GM18858 (cell line): ENCODE data around the gene DOK5.

Experiments used
- ATAC-seq: cut with Tn5 transposase; IDR thresholded peaks from one replicate; pipeline ENCODE4 v1.9.1; 2021; ENCODE audit not compliant: unreplicated experiment

The DOK5 gene

DNA sequence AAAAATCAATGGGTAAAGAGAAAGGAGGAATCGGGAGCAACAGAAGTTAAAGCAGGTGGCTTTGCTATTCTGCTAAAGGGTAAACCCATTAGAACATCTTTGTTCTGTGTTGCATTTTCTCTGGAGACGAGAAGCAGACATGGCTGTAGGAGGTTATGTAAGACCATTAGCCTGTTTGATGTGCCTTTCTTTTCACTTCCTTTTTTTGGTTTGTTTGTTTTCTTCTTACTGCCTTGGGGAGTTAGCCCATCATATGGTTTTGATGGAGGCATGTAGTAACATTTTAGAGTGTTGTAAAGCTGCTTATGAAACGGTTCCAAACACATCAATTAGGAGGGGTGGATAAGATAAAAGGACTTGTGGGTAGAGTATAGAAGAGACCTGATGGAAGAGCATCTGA lies 131.0 kb downstream of the DOK5 start:
- no peak for ATAC-seq

DNA sequence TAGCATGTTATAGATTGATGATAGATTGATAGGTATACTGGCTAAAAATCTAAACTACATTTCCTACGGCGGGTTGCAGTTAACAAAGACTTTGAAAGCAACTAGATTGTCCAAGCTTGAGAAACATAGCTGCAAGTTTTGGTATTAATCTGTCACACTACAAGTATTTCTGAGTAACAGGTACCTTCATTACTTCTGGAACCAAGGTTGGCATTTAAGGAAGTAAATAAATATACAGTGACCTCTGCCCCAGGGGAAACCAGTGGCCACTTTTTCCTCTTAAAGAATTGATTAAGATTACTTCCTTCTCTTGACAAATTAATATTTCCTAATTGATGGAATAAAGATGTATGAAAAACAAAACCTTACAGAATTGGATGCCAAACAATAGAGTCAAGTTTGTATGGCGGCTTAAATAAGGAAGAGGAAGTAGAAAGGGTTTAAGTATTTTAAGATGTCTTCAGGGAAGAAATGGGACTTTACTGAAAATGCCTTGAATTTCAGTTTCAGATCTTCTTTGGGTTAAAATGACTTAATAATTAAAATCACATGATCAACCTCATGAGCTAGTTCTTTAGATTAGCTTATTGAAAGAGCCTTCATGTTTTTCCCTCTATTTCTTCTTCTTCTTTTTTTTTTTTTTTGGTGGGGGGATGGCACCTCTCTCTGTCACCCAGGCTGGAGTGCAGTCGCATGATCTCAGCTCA lies 132.8 kb downstream of the DOK5 start:
- no peak for ATAC-seq

DNA sequence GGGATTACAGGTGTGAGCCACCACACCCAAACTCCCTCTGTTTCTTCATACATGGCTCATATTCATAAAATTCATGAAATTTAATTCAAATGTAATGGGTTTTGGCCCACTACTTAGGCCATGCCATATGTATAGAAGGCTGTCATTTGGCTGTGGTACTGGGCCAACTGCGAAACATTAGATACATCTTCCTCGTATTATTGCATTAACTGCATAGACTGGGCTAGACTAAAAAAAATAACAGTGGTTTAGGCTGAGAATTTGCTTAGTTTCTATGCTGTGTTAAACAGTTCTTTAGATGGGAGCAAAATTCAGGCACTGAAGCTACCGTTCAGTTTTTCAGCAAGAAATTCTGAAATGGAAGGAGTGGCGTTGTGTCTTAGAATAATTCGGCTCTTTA lies 133.6 kb downstream of the DOK5 start:
- no peak for ATAC-seq

DNA sequence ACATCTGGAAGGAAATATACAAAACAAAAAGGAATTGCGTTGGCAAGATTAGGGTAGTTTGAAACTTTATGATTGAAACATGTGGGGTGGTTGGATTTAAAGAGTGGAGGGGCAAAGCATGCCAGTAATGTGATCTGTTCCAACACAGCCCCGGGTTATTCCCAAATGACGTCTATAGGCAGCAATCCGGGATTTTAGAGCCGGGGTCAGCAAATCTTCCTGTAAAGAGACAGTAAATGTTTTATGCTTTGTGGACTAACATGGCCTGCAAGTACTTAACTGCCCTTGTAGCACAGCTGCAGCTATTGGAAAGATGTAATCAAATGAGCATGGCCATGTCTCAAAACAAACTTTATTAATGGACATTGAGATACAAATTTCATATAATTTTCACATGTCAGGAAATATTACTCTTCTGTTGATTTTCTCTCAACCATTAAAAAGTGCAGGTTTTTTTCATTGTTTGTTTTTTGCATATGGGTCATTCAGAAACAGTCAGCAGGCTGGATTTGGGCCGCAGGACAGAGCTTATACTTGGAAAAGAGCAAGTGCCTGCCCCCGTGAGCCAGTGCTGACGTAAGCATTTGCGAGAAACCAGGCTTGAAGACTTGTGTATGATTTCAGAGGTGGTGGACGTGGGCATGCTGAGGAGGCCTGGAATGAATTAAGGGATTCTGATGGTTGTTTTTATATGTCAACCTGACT lies 136.5 kb downstream of the DOK5 start:
- ATAC-seq = no peak

DNA sequence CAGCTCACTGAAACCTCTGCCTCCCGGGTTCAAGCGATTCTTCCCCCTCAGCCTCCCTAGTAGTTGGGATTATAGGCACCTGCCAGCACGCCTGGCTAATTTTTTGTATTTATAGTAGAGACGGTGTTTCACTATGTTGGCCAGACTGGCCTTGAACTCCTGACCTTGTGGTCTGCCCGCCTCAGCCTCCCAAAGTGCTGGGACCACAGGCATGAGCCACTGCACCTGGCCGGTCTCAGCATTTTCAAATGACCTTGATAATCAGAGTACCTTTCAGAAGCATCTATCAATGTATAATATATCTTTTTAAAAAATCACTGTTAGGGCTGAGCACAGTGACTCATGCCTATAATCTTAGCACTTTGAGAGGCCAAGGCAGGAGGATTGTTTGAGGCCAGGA lies 143.0 kb downstream of the DOK5 start:
- ATAC-seq = no peak

DNA sequence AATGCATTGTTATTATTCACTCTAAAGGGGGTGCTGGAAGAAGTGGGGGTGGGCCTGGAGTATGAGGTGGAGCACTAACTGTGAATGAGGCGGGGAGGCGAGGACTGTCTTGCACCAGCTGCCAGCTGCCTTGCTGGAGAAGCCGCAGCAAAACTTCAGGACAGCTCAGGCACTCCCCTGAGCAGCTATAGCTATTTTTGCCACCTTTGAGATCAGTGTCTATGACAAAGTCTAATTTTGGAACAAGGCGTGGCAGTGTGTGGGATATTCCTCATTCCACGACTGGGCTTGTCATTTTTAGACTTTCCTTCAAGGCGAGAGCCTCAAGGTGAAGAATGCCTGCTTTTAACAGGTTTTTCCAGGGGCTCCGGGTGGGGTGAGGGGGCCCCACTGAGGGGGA lies 143.8 kb downstream of the DOK5 start:
- no peak for ATAC-seq

DNA sequence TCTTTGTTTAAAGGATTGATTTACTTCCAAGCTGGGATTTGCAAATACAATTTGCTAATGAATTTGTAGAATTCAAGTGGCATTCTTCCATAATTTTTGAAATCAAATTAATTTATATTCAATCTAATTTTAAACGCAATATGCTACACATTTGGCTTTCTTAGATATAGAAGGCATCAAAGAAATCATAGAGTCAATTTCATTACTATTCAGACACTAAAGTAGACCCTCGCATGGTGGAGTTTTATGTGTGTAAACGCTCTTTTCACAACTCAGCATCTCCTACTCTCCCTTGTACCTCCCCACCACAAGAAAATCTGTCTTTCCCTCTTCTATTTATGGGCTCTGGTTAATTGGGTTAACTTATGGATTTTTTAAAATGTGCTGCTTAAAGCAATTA lies 144.3 kb downstream of the DOK5 start:
- ATAC-seq = no peak

DNA sequence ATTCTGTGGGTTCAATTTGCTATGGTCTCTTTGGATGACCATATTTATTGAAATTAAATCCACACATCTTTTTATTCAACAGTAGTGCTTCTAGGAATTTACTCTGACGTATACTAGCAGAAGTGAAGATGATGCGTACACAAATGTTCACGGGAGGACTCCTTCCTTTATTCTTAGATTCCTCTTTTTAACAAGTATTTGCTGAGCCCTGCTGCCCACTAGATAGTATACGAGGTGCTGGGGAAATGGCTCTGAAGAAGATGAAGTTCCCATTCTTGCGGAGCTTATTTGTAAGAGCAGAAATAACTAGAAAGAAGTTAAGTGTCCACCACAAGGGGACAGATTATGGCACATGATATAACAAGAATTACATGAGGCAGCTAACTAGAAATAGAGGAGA lies 145.2 kb downstream of the DOK5 start:
- ATAC-seq = no peak

DNA sequence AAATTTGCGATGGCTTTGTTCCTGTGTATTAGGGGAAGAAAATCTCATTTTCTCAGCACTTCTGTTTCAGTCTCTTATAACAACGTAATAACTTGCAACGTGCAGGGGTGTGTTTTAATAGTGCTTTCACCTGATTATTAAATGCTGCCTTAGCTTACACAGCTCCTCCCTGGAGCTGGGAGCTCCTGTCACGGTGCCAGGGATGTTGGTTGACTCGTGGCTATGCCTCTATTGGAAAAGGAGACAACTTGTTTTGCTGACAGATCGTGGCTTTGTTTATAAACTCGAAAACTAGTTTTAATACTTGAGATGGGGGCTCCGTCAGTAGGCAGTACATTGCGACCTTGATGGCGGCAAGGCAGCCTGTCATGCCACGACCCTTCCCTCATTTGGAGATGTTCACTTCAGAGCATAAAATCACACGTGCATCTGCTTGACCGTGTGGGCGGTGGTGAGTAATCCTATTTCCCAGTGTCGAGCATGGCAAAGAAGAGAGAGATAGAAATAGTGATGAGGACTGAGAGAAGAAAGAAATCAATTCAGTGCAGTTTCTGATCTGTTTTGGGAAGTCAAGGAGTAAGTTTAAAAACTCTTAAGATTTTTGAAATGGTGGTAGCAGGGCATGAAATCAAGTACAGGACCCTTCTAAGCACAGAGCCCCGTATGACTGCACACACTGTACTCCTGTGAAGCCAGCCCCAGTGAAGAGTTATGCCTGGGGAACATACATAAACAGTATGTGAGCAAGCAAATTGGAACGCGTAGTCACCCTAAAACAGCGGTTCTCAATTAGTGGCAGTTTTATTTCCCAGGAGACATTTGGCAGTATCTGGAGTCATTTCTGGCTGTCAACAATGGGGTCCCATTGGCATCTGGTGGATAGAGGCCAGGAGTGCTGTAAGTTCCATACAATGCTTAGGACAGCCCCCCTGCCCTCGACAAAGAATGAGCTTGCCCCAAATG lies 147.2 kb downstream of the DOK5 start:
- no peak for ATAC-seq

DNA sequence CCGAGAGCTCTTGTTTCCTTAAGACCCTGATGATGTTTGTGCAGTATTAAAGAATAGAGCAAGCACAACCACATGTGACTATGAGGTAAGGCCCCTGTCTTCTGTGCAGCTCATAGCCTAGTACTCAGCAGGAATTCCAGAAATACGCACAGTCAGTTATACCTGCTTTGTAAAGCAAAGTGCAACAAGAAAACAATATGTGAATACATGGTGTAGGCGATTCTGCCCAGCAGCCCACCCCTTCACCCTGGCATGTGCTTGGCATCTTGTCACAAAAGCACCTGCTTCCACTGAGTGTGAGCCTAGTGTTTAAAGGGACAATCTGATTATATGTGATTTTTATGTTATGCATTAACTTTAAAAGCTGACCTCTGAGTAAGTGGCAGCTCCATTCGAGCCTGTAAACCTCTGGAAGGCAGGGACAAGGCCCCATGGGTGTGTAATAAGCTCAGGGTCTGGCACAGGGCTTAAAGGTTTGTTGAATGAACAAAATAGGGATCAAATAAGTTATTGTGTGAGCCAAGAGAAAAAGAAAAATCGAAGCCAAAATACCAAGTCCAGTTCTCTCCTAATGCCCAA lies 148.7 kb downstream of the DOK5 start:
- ATAC-seq = no peak

DNA sequence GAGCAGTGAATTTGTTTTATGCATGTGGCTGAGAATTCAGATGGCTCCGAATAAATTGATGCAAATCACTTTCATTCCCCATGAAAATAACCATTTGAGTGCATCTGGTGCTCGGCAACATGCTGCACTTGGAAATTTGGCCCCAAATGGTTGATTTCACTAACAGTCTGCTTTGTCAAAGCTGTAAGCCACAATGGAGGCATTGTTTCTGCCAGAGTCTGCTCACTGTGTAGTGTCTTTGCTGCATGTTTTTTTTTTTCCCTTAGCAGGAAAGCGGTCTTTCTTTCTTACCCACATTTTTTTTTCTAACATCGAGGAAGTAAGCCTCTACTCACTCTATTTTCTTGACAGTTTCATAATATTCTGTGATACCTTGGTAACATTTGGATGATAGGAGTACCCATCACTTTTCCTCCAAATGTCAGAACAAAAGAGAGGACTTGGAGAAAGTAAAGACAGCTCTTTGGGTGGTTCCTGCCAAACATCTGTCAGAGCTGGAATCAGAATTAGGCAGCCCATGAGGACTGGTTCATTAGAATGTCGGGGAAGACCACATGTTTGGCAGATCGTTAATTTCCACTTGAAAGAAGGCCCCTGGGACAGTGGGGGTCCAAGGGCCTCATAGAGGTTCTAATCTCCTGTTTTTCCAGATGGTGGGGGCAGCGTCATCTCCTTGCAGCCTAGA lies 149.5 kb downstream of the DOK5 start:
- no peak for ATAC-seq

DNA sequence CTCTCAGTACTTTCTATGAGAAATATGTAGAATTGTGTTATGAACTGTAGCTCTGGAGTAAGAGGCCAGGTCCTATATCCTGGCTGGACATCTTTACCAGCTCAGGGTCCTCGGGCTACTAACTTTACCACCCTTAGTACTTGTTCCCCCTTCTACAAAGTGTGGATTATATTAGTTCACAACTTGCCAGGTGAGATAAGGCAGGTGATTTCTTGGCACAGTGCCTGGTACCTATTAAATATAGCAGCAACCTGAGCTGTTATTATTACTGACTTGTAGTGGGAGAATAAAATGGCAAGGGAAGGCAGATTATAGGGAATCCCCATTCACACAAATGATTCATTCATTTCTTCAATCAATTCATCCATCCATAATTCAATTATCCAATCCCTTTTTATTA lies 150.1 kb downstream of the DOK5 start:
- ATAC-seq = no peak

DNA sequence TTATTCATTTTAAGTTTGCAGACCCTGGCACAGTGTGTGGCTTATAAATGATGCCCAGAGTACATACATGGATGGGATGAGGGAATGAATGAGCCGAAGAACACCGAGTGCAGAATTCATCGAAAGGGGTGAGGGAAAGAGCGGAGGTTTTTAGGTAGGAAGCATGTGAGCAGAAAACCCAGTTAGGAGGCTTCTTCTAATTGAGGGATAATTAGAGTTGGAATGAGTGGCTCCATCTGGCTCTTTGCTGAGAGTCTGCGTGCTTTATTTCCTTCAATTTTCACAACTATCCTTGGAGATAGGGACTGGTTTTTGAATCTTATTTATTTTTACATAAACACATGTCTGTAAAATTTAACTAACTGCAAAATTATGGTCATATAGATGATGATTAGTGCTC lies 150.7 kb downstream of the DOK5 start:
- no peak for ATAC-seq

DNA sequence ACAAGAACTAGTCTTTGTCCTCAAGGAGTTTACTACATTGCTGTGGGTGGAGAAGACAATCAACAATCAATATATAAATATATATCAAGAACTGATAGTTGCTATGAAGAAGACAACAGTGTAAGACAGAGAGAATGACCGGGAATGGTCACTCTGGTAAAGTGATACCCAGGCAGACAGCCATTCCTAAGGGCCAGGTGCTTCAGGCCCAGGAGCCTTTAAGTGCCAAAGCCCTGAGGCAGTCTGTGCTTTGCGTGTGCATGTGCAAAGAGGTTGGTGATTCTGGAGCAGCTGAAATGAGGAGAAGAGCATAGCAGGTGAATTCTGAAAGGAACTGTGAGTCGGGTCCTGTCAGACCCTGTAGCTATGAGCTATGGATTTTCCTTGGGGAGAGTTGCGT lies 154.2 kb downstream of the DOK5 start:
- no peak for ATAC-seq

DNA sequence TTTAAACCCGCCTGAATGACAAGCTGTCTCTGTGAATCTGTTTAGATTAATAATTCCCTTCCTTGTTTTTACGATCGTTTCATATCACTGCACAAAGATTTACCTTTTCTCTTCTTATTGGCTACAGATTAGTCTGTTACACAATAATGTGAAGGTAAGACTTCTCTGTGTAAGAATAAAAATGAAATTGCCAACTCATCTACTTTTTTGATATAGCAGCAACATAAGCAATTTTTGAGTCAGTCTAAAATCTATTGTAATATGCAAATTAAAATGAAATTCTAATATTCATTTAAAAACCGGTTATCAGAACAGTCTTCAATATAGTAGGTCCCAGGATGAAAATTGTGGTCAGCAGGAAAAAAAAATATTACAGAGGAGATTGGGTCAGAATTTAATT lies 155.2 kb downstream of the DOK5 start:
- ATAC-seq = no peak

DNA sequence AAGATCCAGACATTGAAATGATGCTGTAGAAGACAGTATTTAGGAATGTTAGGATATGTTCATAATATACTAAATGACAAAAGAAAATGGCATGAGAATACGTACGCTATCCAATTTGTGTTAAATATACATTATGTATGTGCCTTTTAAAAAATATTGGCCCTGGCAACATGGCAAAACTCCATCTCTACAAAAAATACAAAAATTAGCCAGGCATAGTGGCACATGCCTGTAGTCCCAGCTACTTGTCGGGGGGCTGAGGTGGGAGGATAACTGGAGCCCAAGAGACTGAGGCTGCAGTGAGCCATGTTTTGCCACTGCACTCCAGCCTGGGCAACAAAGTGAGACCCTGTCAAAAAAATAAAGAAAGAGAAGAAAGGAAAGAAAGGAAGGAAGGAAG lies 155.7 kb downstream of the DOK5 start:
- ATAC-seq = no peak

DNA sequence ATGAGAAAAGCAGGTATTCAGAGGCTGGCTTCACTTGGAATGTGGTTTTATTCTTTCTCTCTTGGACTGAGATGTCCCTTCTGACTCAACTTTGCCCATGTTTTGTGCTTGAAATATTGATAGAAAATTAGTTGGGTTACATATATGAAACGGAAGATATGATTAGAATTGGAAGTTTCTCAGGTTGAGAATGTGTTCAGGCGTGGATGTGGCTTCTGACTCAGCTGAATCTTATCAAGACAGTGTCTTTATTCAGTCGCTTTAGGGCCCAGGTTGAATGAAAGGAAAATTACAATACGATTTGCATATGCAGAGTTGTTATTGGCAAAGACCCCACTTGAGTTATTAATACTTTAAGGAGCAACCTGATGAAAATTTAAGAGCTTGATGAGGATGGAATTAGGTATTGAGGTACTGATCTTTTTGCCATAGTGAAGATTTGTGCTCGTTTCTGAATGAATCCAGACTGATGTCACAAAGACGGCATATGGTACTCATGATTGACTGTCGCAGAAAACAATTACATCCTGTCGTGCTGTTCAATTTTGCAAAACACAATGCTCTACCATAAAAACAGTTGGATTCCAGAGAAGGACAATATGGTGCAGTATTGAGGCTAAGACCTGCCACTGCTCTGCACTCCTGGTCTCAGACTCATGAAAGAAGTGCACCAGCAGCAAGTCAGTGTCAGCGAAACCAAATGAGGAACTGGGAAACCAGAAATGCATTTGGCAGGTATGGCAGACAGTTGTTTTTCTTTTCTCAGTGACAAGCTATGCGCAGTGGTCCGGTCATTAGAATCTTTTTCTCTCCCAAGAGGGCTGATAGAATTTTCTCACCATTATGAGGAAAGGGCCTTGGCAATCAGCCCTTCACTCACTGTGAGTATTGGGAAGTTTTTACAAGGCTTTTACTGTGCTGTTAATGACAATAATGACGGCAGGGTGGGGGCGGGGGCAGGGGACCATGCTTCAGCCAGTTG lies 158.3 kb downstream of the DOK5 start:
- peak; percentile 97 for ATAC-seq

DNA sequence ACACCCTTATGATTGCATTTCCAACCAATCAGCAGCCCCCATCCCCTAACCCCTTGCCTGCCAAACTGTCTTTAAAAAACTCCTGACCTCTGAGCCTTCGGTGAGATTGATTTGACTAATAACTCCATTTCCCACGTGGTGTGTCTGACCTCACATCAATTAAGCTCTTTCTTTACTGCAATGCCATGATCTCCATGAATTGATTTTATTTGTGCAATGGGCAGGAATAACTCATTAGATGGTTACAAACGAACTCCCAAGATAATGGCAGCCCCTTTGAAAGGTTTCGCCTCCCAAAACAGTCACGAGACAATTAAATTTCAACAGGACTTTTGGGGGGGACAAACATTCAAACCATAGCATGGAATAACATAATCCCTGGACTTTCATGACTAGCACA lies 161.2 kb downstream of the DOK5 start:
- ATAC-seq = no peak

DNA sequence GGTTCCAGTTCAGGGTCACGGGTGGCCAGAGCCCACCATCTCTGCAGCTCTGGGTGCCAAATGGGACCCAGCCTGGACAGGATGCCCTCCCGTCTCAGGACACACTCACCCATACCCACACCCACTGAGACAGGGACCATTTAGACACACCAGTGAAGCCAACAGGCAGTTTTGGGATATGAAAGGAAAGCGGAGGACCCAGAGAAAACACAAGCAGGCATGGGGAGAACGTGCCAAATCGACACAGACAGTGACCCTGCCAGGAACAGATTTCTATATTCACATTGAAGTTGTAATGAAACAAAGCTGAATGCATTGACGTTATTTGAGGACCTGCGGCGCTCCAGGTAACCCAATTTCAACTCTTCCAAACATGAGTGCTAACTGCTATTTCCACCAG lies 164.5 kb downstream of the DOK5 start:
- no peak for ATAC-seq

DNA sequence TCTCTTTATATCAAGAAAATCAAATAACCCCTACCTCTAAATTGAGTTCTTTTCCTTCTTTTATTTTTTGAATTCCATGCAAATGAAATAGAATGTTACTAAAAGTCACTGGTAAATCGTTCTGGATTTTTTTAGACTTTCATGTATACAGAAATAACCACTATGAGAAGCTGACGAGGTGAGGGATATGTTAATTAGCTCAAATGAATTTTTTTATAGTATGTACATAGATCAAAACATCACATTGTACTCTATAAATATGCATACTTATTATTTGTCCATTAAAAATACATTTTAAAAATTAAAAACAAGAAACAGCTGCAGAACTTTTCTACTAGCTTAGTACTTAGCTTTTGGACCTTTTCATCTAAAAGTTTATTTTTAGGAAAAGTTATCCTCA lies 165.4 kb downstream of the DOK5 start:
- ATAC-seq = no peak
